HEK293 (cell line): ENCODE results near the gene CSAD.

Experiments
- CTCF ChIA-PET: fragments of 350-600 bp; formaldehyde crosslinking; extraction: SDS; loops from one replicate; lab custom pipeline; 2021; ENCODE audit warnings: antibody characterized with exemption; lab: Yijun Ruan, JAX
- POLR2A ChIA-PET: fragments of 300-600 bp; formaldehyde crosslinking; extraction: SDS; loops from one replicate; lab custom pipeline; 2020; ENCODE audit warnings: antibody characterized with exemption, inconsistent platforms; lab: Yijun Ruan, JAX
- H3K27ac ChIP-seq: fragments of 200-500 bp; sonication (Bioruptor generic); 2 replicates; pipeline ENCODE4 v1.5.1; 2014; ENCODE audit warnings: low read depth, low read length, control low read depth, inconsistent platforms; ENCODE audit errors: extremely low read depth
- H3K36me3 ChIP-seq, 2 experiments: fragments of 200-500 bp in 1 of 2; sonication (Bioruptor generic) in 1 of 2; 1 replicate in 1 of 2; 2 replicates in 1 of 2; pipeline ENCODE4 v1.5.1; 2014 to 2017; ENCODE audit warnings: inconsistent platforms in 2 of 2, low read length in 2 of 2; ENCODE audit not compliant: control insufficient read depth in 2 of 2, insufficient read depth in 1 of 2
- H3K4me1 ChIP-seq: fragments of 200-500 bp; sonication (Bioruptor generic); 2 replicates; pipeline ENCODE4 v1.5.1; 2014; ENCODE audit warnings: mild to moderate bottlenecking, low read length, inconsistent platforms; ENCODE audit not compliant: control insufficient read depth, insufficient read depth
- H3K4me3 ChIP-seq: 2 replicates; pipeline ENCODE4 v1.5.1; 2011; ENCODE audit warnings: low read depth, mild to moderate bottlenecking, control low read depth, low read length, moderate library complexity
- H3K9me3 ChIP-seq: fragments of 200-500 bp; sonication (Bioruptor generic); 2 replicates; pipeline ENCODE4 v1.5.1; 2014; ENCODE audit warnings: low read depth, low read length, inconsistent platforms; ENCODE audit not compliant: control insufficient read depth, insufficient read depth
- GLI4 ChIP-seq: fragments of 450-650 bp; formaldehyde crosslinking; IDR thresholded peaks from 2 replicates; pipeline ENCODE4 v1.5.1; 2016; ENCODE audit warnings: missing biosample characterization, missing genetic modification characterization
- GLIS1 ChIP-seq: fragments of 450-650 bp; formaldehyde crosslinking; IDR thresholded peaks from 2 replicates; pipeline ENCODE4 v1.5.1; 2016; ENCODE audit warnings: missing biosample characterization, missing genetic modification characterization
- YY2 ChIP-seq: fragments of 450-650 bp; formaldehyde crosslinking; IDR thresholded peaks from 2 replicates; pipeline ENCODE4 v1.5.1; 2016; ENCODE audit warnings: missing biosample characterization, missing genetic modification characterization
- ZBTB20 ChIP-seq: fragments of 450-650 bp; formaldehyde crosslinking; IDR thresholded peaks from 2 replicates; pipeline ENCODE4 v1.5.1; 2016; ENCODE audit warnings: missing biosample characterization, missing genetic modification characterization
- ZBTB21 ChIP-seq: fragments of 450-650 bp; formaldehyde crosslinking; IDR thresholded peaks from 2 replicates; pipeline ENCODE4 v1.5.1; 2017; ENCODE audit warnings: missing biosample characterization, missing genetic modification characterization
- ZIC2 ChIP-seq: fragments of 450-650 bp; formaldehyde crosslinking; IDR thresholded peaks from 2 replicates; pipeline ENCODE4 v1.5.1; 2016; ENCODE audit warnings: missing biosample characterization, missing genetic modification characterization
- ZNF133 ChIP-seq: fragments of 450-650 bp; formaldehyde crosslinking; IDR thresholded peaks from 2 replicates; pipeline ENCODE4 v1.5.1; 2016; ENCODE audit warnings: missing biosample characterization, missing genetic modification characterization
- ZNF175 ChIP-seq: fragments of 450-650 bp; formaldehyde crosslinking; IDR thresholded peaks from 2 replicates; pipeline ENCODE4 v1.5.1; 2016; ENCODE audit warnings: missing biosample characterization, missing genetic modification characterization
- ZNF211 ChIP-seq: fragments of 450-650 bp; formaldehyde crosslinking; IDR thresholded peaks from 2 replicates; pipeline ENCODE4 v1.5.1; 2016; ENCODE audit warnings: low read depth, missing biosample characterization, missing genetic modification characterization
- ZNF391 ChIP-seq: fragments of 450-650 bp; formaldehyde crosslinking; IDR thresholded peaks from 2 replicates; pipeline ENCODE4 v1.5.1; 2016; ENCODE audit warnings: low read depth, missing biosample characterization, missing genetic modification characterization, borderline replicate concordance
- ZNF394 ChIP-seq: fragments of 450-650 bp; formaldehyde crosslinking; IDR thresholded peaks from 2 replicates; pipeline ENCODE4 v1.5.1; 2016; ENCODE audit warnings: missing biosample characterization, missing genetic modification characterization, mild to moderate bottlenecking, moderate library complexity, borderline replicate concordance
- ZNF571 ChIP-seq: fragments of 450-650 bp; formaldehyde crosslinking; IDR thresholded peaks from 2 replicates; pipeline ENCODE4 v1.5.0; 2017; ENCODE audit warnings: missing biosample characterization, missing genetic modification characterization
- ZNF621 ChIP-seq: fragments of 450-650 bp; formaldehyde crosslinking; IDR thresholded peaks from 2 replicates; pipeline ENCODE4 v1.5.1; 2017; ENCODE audit warnings: missing biosample characterization, missing genetic modification characterization
- ZNF747 ChIP-seq: fragments of 450-650 bp; formaldehyde crosslinking; IDR thresholded peaks from 2 replicates; pipeline ENCODE4 v1.5.1; 2016; ENCODE audit warnings: missing biosample characterization, missing genetic modification characterization
- ZNF777 ChIP-seq: fragments of 450-650 bp; formaldehyde crosslinking; IDR thresholded peaks from 2 replicates; pipeline ENCODE4 v1.5.1; 2017; ENCODE audit warnings: missing biosample characterization, missing genetic modification characterization, borderline replicate concordance
- ZNF785 ChIP-seq: fragments of 450-650 bp; formaldehyde crosslinking; IDR thresholded peaks from 2 replicates; pipeline ENCODE4 v1.5.1; 2016; ENCODE audit warnings: missing biosample characterization, missing genetic modification characterization
- TF ChIP-seq, protein P1 (sequence below): fragments of 450-650 bp; IDR thresholded peaks from 2 replicates; pipeline ENCODE4 v1.5.1; 2018; ENCODE audit warnings: missing biosample characterization, missing genetic modification characterization
- TF ChIP-seq, protein P2 (sequence below): IDR thresholded peaks from 2 replicates; pipeline ENCODE4 v1.6.1; 2011; ENCODE audit warnings: mild to moderate bottlenecking, low read depth, low read length, borderline replicate concordance
- TF ChIP-seq, protein P3 (sequence below): fragments of 450-650 bp; formaldehyde crosslinking; IDR thresholded peaks from 2 replicates; pipeline ENCODE4 v1.5.1; 2016; ENCODE audit warnings: missing biosample characterization, missing genetic modification characterization
- TF ChIP-seq, protein P4 (sequence below): fragments of 450-650 bp; formaldehyde crosslinking; IDR thresholded peaks from 2 replicates; pipeline ENCODE4 v1.5.1; 2016; ENCODE audit warnings: missing biosample characterization, missing genetic modification characterization
- TF ChIP-seq, protein P5 (sequence below): fragments of 450-650 bp; formaldehyde crosslinking; IDR thresholded peaks from 2 replicates; pipeline ENCODE4 v1.5.1; 2016; ENCODE audit warnings: missing biosample characterization, missing genetic modification characterization, low read depth

Gene CSAD

DNA sequence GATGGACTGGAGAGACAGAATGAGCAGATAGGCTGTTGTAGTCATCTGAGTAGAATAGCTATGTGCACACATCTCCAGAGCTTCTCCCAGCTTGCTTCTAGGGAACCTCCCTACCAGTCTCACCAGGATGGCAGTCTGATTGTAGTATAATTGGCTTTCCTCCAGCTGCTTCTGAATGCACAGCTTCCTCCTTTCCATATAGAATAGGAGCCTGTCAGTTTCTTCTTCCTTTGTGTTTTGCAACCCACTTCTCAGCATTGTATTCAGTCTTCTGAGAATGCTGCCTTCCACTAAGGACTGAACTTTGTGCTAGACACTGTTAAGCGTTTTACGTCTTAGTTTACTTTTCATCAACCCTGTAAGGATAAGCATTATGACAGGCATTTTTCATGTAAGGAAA, 2.2 kb upstream of the CSAD start:
- ChIA-PET CTCF (interaction anchor here (0.6 to 5.1 kb wide), 5 partner anchors 8 to 117 kb away, joined by 3 to 46 read pairs (median 4); no protein-coding TSS in a partner anchor), POLR2A (no interaction called here)
- peaks cover 10% of the 10 kb centered on the region; the same call in 1 of the 2 replicates for H3K4me1 ChIP-seq
- TF ChIP-seq, protein P1, sequence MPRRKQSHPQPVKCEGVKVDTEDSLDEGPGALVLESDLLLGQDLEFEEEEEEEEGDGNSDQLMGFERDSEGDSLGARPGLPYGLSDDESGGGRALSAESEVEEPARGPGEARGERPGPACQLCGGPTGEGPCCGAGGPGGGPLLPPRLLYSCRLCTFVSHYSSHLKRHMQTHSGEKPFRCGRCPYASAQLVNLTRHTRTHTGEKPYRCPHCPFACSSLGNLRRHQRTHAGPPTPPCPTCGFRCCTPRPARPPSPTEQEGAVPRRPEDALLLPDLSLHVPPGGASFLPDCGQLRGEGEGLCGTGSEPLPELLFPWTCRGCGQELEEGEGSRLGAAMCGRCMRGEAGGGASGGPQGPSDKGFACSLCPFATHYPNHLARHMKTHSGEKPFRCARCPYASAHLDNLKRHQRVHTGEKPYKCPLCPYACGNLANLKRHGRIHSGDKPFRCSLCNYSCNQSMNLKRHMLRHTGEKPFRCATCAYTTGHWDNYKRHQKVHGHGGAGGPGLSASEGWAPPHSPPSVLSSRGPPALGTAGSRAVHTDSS (tag by site-specific recombination) = no peak
- peak; percentile 37; the same call in 1 of the 2 replicates for TF ChIP-seq ZIC2 (tag by site-specific recombination)
- TF ChIP-seq ZNF785 (tag by site-specific recombination) = no peak
- TF ChIP-seq, protein P2, sequence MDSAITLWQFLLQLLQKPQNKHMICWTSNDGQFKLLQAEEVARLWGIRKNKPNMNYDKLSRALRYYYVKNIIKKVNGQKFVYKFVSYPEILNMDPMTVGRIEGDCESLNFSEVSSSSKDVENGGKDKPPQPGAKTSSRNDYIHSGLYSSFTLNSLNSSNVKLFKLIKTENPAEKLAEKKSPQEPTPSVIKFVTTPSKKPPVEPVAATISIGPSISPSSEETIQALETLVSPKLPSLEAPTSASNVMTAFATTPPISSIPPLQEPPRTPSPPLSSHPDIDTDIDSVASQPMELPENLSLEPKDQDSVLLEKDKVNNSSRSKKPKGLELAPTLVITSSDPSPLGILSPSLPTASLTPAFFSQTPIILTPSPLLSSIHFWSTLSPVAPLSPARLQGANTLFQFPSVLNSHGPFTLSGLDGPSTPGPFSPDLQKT = no peak
- no peak overlapping the region for H3K4me3 ChIP-seq
- peaks cover 23 to 65% of the 10 kb centered on the region in 2 experiments for H3K36me3 ChIP-seq
- no peak overlapping the region for H3K27ac ChIP-seq
- no peaks in the 10 kb centered on the region for H3K9me3 ChIP-seq

DNA sequence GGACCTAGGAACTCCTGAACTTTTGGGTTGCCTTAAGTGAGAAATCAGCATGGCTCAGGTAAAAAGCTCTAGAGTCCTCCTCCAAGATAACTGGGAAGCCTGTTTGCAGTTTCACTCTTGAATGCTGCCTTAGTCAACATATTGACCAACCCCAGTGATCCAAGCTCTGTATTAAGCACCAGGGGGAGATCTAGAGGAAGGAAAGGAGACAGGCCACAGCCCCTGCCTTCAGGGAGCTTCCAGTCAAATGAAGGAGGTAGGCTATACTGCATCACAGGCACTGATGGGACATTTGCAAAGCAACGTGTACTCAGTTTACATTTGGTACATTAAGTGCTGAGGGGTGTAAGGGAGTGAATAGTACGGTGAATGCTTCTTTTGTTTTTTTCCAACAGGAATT, 1.2 kb upstream of the CSAD start:
- Histone ChIP-seq H3K36me3 (peaks cover 23 to 55% of the 10 kb centered on the region in 2 experiments), H3K27ac (0 out of 2 replicates have a peak overlapping the region, but pooled peaks have one; percentile 80)

More for the DNA sequence above, 1.2 kb upstream of the CSAD start:
- no peaks in the 10 kb centered on the region for H3K9me3 ChIP-seq
- TF ChIP-seq, protein P3, sequence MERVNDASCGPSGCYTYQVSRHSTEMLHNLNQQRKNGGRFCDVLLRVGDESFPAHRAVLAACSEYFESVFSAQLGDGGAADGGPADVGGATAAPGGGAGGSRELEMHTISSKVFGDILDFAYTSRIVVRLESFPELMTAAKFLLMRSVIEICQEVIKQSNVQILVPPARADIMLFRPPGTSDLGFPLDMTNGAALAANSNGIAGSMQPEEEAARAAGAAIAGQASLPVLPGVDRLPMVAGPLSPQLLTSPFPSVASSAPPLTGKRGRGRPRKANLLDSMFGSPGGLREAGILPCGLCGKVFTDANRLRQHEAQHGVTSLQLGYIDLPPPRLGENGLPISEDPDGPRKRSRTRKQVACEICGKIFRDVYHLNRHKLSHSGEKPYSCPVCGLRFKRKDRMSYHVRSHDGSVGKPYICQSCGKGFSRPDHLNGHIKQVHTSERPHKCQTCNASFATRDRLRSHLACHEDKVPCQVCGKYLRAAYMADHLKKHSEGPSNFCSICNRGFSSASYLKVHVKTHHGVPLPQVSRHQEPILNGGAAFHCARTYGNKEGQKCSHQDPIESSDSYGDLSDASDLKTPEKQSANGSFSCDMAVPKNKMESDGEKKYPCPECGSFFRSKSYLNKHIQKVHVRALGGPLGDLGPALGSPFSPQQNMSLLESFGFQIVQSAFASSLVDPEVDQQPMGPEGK (tag by site-specific recombination) = no peak
- TF ChIP-seq ZNF211 (tag by site-specific recombination) (no peak), ZNF133 (tag by site-specific recombination) (no peak), ZNF394 (tag by site-specific recombination) (no peak), ZNF175 (no peak), ZNF747 (tag by site-specific recombination) (no peak), ZBTB21 (no peak), GLIS1 (tag by site-specific recombination) (no peak), GLI4 (no peak), ZNF391 (tag by site-specific recombination) (no peak), YY2 (tag by site-specific recombination) (no peak), ZNF621 (no peak), ZNF777 (tag by site-specific recombination) (no peak), ZNF571 (no peak), ZBTB20 (no peak)
- TF ChIP-seq, protein P4, sequence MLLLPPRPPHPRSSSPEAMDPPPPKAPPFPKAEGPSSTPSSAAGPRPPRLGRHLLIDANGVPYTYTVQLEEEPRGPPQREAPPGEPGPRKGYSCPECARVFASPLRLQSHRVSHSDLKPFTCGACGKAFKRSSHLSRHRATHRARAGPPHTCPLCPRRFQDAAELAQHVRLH (tag by site-specific recombination) = no peak
- TF ChIP-seq, protein P5, sequence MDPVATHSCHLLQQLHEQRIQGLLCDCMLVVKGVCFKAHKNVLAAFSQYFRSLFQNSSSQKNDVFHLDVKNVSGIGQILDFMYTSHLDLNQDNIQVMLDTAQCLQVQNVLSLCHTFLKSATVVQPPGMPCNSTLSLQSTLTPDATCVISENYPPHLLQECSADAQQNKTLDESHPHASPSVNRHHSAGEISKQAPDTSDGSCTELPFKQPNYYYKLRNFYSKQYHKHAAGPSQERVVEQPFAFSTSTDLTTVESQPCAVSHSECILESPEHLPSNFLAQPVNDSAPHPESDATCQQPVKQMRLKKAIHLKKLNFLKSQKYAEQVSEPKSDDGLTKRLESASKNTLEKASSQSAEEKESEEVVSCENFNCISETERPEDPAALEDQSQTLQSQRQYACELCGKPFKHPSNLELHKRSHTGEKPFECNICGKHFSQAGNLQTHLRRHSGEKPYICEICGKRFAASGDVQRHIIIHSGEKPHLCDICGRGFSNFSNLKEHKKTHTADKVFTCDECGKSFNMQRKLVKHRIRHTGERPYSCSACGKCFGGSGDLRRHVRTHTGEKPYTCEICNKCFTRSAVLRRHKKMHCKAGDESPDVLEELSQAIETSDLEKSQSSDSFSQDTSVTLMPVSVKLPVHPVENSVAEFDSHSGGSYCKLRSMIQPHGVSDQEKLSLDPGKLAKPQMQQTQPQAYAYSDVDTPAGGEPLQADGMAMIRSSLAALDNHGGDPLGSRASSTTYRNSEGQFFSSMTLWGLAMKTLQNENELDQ (tag by site-specific recombination) = no peak
- CTCF ChIA-PET = interaction anchor here (0.6 to 5.1 kb wide), 8 partner anchors 9 to 195 kb away, joined by 3 to 46 read pairs (median 4); no protein-coding TSS in a partner anchor
- H3K4me3 ChIP-seq = peak overlapping the region; percentile 80; the same call in 1 of the 2 replicates
- peaks cover 14% of the 10 kb centered on the region; the same call in 1 of the 2 replicates for H3K4me1 ChIP-seq
- POLR2A ChIA-PET = interaction anchor here (2.1 to 2.8 kb wide), 6 partner anchors 8 to 113 kb away, joined by 7 to 18 read pairs (median 14); partner anchors contain the start of genes ESPL1, PFDN5 and SPRYD3
